Peyer's patch (tissue), 4 donors: ENCODE data around the gene THAP8. TPM values are rescaled to one million over a fixed set of nuclear protein-coding genes. Genes with fewer than 3 reads are reported as not detected.

Source experiments
- DNase-seq, 3 donors: peaks; one replicate each; pipeline ENCODE4 v3.0.0-alpha.2; 2017 to 2019
- H3K27ac ChIP-seq, 4 donors: fragments of 200-600 bp; sonication (generic); one replicate each; pipeline ENCODE4 v1.5.1; 2016 to 2019
- H3K27me3 ChIP-seq, 2 donors: fragments of 200-600 bp; sonication (generic); one replicate each; pipeline ENCODE4 v1.5.1; 2019
- H3K36me3 ChIP-seq, 3 donors: fragments of 200-600 bp; sonication (generic); one replicate each; pipeline ENCODE4 v1.5.1; 2016 to 2019
- H3K4me1 ChIP-seq, 4 donors: fragments of 200-600 bp; sonication (generic); one replicate each; pipeline ENCODE4 v1.5.1; 2016 to 2019
- H3K4me3 ChIP-seq, 4 donors: fragments of 200-600 bp; sonication (generic); 1 replicate in 3 of 4; 2 replicates in 1 of 4; pipeline ENCODE4 v1.5.1; 2016 to 2019; ENCODE audit warnings: mild to moderate bottlenecking in 1 of 4
- H3K9me3 ChIP-seq, 4 donors: fragments of 200-600 bp; sonication (generic); one replicate each; pipeline ENCODE4 v1.5.1; 2016 to 2019; ENCODE audit warnings: mild to moderate bottlenecking in 1 of 4
- POLR2A ChIP-seq, 2 donors: fragments of 450-650 bp; IDR thresholded peaks; one replicate each; pipeline ENCODE4 v1.5.1; 2017; ENCODE audit warnings: antibody characterized with exemption in 2 of 2, mild to moderate bottlenecking in 2 of 2, moderate library complexity in 2 of 2
- total RNA-seq, 4 donors: library from RNA; depleted of rRNA; stranded (reverse); fragments of >200 nt; gene quantifications; one replicate each; pipeline ENCODE4 v1.1.0, GENCODE V29; 2016
- TF ChIP-seq, protein P1 (sequence below), 6 experiments: fragments of 450-650 bp in 4 of 6; fragments of 200-600 bp in 2 of 6; sonication (generic) in 1 of 6; IDR thresholded peaks; one replicate each; pipeline ENCODE4 v1.5.1; 2017 to 2019; ENCODE audit warnings: antibody characterized with exemption in 6 of 6, mild to moderate bottlenecking in 3 of 6, moderate library complexity in 1 of 6

THAP8 gene
- total RNA-seq, 4 donors from 2014 or later, result 4.9 to 12.4 (median 8.2) TPM

DNA sequence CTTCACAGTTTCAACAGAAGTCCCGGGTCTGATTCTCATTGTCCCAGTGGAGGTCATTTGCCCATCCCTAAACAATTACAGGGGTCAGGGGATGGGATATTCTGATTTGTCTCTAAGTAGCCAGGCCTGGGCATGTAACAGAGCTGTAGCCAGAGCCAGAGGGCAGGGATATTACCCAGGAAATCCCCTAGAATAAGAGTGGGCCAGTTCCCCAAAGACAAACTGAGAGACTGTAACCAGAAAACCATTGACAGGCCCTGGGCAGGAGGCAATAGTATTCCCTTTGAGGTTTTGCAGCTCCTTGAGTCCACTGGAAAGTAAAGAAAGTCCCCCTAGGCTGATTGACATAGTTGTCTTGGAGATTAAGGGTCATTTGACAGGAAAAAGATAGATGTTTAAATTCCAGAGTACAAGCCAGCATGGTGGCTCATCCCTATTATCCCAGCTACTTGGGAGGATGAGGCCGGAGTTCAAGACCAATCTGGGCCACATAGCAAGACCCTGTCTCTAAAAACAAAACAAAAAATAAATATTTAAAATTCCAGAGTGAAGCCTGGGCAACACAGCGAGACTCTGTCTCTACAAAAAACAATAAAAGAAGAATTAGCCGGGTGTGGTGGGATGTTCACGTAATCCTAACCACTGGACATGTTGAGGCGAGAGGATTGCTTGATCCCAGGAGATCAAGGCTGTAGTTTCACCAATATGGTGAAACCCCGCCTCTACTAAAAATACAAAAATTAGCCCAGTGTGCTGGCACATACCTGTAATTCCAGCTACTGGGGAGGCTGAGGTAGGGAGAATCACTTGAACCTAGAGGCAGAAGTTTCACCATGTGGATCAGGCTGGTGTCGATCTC is 60.9 kb downstream of the THAP8 start:
- Histone ChIP-seq H3K4me3 (no peak overlapping the region), H3K27me3 (no peaks in the 10 kb centered on the region), H3K4me1 (peaks cover 0 to 25% (median 10%) of the 10 kb centered on the region in 4 donors), H3K27ac (no peak overlapping the region), H3K9me3 (no peaks in the 10 kb centered on the region), H3K36me3 (peaks cover 0 to 9% (median 0%) of the 10 kb centered on the region in 3 donors)
- TF ChIP-seq, protein P1, sequence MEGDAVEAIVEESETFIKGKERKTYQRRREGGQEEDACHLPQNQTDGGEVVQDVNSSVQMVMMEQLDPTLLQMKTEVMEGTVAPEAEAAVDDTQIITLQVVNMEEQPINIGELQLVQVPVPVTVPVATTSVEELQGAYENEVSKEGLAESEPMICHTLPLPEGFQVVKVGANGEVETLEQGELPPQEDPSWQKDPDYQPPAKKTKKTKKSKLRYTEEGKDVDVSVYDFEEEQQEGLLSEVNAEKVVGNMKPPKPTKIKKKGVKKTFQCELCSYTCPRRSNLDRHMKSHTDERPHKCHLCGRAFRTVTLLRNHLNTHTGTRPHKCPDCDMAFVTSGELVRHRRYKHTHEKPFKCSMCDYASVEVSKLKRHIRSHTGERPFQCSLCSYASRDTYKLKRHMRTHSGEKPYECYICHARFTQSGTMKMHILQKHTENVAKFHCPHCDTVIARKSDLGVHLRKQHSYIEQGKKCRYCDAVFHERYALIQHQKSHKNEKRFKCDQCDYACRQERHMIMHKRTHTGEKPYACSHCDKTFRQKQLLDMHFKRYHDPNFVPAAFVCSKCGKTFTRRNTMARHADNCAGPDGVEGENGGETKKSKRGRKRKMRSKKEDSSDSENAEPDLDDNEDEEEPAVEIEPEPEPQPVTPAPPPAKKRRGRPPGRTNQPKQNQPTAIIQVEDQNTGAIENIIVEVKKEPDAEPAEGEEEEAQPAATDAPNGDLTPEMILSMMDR (IDR thresholded peaks at IDR 0.05), result no peak
- TF ChIP-seq POLR2A (IDR thresholded peaks at IDR 0.05), result no peak
- no peak for DNase-seq

DNA sequence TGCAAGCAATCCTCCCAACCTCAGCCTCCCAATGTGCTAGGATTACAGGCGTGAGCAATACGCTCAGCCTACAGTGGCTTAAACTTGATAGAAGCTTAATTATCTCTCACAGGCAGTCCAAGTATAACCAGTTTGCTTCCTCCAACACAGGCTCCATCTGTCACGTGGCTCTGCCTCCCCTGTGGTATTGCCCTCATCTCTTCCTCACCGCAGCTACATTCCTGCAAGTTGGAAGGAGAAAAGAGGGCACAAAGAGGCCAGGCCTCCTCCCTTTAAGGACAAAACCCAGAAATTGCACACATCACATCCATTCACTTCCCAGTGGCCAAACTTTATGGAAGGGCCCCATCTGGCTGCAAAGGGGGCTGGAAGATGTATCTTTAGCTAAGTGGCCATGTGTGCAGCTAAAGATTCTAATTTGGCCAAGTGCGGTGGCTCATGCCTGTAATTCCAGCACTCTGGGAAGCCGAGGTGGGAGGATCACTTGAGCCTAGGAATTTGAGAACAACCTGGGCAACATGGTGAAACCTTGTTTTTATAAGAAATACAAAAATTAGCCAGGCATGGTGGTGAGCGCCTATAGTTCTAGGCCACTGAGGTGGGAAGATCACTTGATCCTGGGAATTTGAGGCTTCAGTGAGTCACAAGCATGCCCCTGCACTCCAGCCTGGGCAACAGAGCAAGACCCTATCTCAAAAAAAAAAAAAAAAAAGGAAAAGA is 62.2 kb downstream of the THAP8 start:
- TF ChIP-seq, protein P1 (IDR thresholded peaks at IDR 0.05), result no peak
- DNase-seq, result no peak

DNA sequence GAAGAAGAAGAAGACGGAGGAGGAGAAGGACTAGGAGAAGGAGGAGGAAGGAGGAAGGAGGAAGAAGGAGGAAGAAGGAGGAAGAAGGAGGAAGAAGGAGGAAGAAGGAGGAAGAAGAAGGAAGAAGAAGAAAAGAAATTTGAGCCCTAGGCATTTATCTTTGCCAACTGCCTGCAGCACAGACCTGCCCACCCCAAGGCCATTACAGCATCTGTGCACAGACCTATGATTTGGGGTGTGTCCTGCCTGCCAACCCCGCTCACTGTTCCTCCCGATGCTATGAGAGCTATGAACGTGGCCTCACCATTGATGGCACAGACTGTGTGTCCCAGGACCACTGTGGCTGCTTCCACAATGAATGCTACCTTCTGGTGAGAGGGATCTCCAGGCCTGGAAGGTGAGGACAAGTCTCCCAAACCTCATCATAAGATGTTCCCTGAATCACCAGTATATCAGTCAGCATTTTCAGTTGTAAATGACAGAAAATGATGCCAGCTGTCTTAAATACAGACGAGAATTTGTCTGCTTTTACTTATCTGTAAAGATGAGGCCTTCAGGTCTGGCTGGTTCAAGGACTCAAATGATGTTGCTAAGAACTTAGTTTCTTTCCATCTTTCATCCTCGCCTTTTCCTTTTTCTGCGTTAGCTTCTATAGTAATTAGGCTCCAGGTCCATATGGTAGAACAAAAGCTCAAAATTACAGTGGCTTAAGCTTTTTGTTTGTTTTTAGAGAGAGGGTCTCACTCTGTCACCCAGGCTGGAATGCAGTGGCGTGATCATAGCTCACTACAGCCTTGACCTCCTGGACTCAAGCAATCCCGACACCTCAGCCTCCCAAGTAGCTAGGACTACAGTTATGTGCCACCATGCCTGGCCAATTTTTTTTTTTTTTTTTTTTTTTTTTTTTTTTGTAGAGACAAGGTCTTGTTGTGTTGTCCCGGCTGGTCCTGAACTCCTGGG is 63.0 kb downstream of the THAP8 start:
- H3K4me1 ChIP-seq, result peaks cover 0 to 16% (median 6%) of the 10 kb centered on the region in 4 donors

More for the DNA sequence above, 62.2 kb downstream of the THAP8 start:
- Histone ChIP-seq H3K27me3 (peaks cover 0 to 8% of the 10 kb centered on the region in 2 donors), H3K27ac (no peak overlapping the region), H3K9me3 (no peaks in the 10 kb centered on the region), H3K4me1 (peaks cover 0 to 22% (median 10%) of the 10 kb centered on the region in 4 donors), H3K36me3 (no peaks in the 10 kb centered on the region), H3K4me3 (no peak overlapping the region)

DNA sequence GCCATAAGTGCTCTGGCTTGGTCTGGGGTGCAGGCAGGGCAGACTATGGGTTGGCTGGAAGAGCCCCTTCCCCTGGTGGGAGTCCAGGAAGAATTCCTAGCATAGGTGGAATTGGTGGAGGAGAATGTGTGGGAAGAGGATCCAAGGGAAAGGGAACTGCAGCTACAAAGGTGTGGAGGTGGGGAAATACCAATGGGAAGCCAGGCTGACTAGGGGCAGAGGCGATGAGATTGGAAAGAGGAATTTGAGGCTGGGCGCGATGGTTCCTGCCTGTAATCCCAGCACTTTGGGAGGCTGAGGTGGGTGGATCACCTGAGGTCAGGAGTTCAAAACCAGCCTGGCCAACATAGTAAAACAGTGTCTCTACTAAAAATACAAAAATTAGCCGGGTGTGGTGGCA is 63.9 kb downstream of the THAP8 start:
- TF ChIP-seq POLR2A (IDR thresholded peaks at IDR 0.05), result no peak
- TF ChIP-seq, protein P1 (IDR thresholded peaks at IDR 0.05), result no peak
- H3K27me3 ChIP-seq, result peaks cover 0 to 8% of the 10 kb centered on the region in 2 donors
- no peak overlapping the region for H3K4me3 ChIP-seq
- H3K27ac ChIP-seq, result no peak overlapping the region
- H3K36me3 ChIP-seq, result no peaks in the 10 kb centered on the region
- no peak for DNase-seq
- no peaks in the 10 kb centered on the region for H3K9me3 ChIP-seq
- H3K4me1 ChIP-seq, result peaks cover 0 to 12% (median 2%) of the 10 kb centered on the region in 4 donors

More for the DNA sequence above, 63.0 kb downstream of the THAP8 start:
- no peaks in the 10 kb centered on the region for H3K36me3 ChIP-seq
- no peak overlapping the region for H3K27ac ChIP-seq
- TF ChIP-seq POLR2A (IDR thresholded peaks at IDR 0.05), result no peak
- TF ChIP-seq, protein P1 (IDR thresholded peaks at IDR 0.05), result no peak
- no peaks in the 10 kb centered on the region for H3K9me3 ChIP-seq
- DNase-seq, result no peak
- H3K4me3 ChIP-seq, result no peak overlapping the region
- peaks cover 0 to 8% of the 10 kb centered on the region in 2 donors for H3K27me3 ChIP-seq

DNA sequence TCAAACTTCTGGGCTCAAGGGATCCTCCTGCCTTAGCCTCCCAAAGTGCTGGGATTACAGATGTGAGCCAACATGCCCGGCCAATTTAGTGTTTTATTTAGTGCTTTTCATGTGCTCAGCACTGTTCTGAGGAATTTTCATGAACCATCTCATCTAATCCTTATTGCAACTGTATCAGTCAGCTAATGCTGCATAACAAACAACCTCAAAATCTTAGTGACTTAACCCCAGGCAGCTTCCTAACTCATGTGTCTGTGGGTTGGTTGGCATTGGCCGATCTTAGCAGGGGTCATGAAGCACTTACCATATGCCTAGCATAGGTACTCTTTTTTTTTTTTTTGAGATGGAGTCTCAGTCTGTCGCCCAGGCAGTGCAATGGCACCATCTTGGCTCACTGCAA is 65.3 kb downstream of the THAP8 start:
- Histone ChIP-seq H3K36me3 (no peaks in the 10 kb centered on the region), H3K4me1 (peaks cover 0 to 7% (median 0%) of the 10 kb centered on the region in 4 donors), H3K27ac (no peak overlapping the region), H3K27me3 (peaks cover 0 to 8% of the 10 kb centered on the region in 2 donors), H3K9me3 (no peaks in the 10 kb centered on the region), H3K4me3 (no peak overlapping the region)
- no peak for TF ChIP-seq POLR2A (IDR thresholded peaks at IDR 0.05)
- TF ChIP-seq, protein P1 (IDR thresholded peaks at IDR 0.05), result no peak
- DNase-seq, result no peak
